ENCODE data around the gene SHB. TPM values are rescaled to one million over a fixed set of nuclear protein-coding genes. Genes with fewer than 3 reads are reported as not detected.

Gene SHB
- total and polyA plus RNA-seq, 2 of the 13 experiments (the other 11 are each of a cell fraction or from before 2014, with no cell fraction given) = 19.4 to 20.7 TPM

DNA sequence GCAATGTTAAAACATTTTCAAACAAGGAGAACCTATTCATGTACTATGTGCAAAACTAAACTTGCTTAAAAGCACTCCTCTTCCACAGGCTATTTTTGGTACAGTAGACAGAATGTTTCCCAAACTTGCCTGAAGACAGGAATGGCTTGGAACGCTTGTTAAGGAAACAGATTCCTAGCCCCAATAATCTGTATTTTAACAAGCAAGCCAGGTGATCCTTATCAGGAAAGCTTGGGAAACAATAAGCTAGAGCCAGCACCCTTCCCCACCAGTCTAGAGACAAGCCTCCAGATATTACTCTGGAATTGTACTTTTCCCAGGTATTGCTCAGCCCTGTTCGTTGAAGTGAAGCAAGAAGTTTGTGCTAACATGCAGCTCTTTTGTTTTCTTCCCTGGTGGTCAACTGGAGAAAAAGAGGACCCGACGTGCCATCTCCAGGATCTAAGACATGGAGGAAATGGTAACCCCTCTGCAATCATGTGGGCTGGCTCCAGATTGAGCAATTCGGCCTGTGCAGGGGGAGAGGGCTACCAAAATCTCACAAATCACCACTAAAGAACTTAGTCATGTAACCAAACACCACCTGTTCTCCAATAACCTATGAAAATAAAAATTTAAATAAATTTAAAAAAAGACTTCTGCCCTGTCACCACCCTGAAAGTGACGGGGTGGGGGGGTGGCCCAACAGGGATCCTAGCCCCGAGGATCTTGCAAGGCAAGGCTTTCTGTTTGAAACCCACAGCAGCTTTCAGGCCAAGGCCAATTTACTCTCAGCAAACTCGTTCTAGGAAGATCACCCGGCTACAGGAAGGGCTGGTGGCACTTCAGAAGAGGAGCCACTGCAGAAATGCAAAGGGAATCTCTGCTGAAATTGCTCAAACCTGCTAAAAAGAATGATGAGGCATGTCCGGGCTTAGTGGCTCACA is 48.6 kb downstream of the SHB start:
- peak; percentile 40 for FAIRE-seq
- TF ChIP-seq ZSCAN21 (CRISPR knock-in tag; IDR thresholded peaks at IDR 0.05; ENCODE audit: borderline replicate concordance) (no peak), HMG20A (CRISPR knock-in tag; IDR thresholded peaks at IDR 0.05; ENCODE audit: borderline replicate concordance) (no peak), ZBTB3 (CRISPR knock-in tag; IDR thresholded peaks at IDR 0.05; ENCODE audit: borderline replicate concordance, low read depth) (no peak), ZNF430 (CRISPR knock-in tag; IDR thresholded peaks at IDR 0.05) (no peak), CEBPB (IDR thresholded peaks at IDR 0.05; ENCODE audit: borderline replicate concordance, low read depth, low read length) (peak; percentile 9; the same call in 1 of the 2 replicates), HDAC6 (IDR thresholded peaks at IDR 0.05; ENCODE audit: low read depth, low read length) (no peak), ZNF350 (CRISPR knock-in tag; IDR thresholded peaks at IDR 0.05; ENCODE audit: borderline replicate concordance, low read depth) (no peak), ZC3H4 (CRISPR knock-in tag; IDR thresholded peaks at IDR 0.05; ENCODE audit: borderline replicate concordance) (no peak), CEBPG (CRISPR knock-in tag; IDR thresholded peaks at IDR 0.05) (peak; percentile 10; the same call in 1 of the 2 replicates), MEIS2 (CRISPR knock-in tag; IDR thresholded peaks at IDR 0.05) (no peak)
- TF ChIP-seq, protein P1, sequence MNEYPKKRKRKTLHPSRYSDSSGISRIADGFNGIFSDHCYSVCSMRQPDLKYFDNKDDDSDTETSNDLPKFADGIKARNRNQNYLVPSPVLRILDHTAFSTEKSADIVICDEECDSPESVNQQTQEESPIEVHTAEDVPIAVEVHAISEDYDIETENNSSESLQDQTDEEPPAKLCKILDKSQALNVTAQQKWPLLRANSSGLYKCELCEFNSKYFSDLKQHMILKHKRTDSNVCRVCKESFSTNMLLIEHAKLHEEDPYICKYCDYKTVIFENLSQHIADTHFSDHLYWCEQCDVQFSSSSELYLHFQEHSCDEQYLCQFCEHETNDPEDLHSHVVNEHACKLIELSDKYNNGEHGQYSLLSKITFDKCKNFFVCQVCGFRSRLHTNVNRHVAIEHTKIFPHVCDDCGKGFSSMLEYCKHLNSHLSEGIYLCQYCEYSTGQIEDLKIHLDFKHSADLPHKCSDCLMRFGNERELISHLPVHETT (CRISPR knock-in tag; conservative IDR thresholded peaks at IDR 0.05) = no peak
- TF ChIP-seq, protein P2, sequence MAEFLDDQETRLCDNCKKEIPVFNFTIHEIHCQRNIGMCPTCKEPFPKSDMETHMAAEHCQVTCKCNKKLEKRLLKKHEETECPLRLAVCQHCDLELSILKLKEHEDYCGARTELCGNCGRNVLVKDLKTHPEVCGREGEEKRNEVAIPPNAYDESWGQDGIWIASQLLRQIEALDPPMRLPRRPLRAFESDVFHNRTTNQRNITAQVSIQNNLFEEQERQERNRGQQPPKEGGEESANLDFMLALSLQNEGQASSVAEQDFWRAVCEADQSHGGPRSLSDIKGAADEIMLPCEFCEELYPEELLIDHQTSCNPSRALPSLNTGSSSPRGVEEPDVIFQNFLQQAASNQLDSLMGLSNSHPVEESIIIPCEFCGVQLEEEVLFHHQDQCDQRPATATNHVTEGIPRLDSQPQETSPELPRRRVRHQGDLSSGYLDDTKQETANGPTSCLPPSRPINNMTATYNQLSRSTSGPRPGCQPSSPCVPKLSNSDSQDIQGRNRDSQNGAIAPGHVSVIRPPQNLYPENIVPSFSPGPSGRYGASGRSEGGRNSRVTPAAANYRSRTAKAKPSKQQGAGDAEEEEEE (CRISPR knock-in tag; IDR thresholded peaks at IDR 0.05; ENCODE audit: borderline replicate concordance) = no peak
- TF ChIP-seq, protein P3, sequence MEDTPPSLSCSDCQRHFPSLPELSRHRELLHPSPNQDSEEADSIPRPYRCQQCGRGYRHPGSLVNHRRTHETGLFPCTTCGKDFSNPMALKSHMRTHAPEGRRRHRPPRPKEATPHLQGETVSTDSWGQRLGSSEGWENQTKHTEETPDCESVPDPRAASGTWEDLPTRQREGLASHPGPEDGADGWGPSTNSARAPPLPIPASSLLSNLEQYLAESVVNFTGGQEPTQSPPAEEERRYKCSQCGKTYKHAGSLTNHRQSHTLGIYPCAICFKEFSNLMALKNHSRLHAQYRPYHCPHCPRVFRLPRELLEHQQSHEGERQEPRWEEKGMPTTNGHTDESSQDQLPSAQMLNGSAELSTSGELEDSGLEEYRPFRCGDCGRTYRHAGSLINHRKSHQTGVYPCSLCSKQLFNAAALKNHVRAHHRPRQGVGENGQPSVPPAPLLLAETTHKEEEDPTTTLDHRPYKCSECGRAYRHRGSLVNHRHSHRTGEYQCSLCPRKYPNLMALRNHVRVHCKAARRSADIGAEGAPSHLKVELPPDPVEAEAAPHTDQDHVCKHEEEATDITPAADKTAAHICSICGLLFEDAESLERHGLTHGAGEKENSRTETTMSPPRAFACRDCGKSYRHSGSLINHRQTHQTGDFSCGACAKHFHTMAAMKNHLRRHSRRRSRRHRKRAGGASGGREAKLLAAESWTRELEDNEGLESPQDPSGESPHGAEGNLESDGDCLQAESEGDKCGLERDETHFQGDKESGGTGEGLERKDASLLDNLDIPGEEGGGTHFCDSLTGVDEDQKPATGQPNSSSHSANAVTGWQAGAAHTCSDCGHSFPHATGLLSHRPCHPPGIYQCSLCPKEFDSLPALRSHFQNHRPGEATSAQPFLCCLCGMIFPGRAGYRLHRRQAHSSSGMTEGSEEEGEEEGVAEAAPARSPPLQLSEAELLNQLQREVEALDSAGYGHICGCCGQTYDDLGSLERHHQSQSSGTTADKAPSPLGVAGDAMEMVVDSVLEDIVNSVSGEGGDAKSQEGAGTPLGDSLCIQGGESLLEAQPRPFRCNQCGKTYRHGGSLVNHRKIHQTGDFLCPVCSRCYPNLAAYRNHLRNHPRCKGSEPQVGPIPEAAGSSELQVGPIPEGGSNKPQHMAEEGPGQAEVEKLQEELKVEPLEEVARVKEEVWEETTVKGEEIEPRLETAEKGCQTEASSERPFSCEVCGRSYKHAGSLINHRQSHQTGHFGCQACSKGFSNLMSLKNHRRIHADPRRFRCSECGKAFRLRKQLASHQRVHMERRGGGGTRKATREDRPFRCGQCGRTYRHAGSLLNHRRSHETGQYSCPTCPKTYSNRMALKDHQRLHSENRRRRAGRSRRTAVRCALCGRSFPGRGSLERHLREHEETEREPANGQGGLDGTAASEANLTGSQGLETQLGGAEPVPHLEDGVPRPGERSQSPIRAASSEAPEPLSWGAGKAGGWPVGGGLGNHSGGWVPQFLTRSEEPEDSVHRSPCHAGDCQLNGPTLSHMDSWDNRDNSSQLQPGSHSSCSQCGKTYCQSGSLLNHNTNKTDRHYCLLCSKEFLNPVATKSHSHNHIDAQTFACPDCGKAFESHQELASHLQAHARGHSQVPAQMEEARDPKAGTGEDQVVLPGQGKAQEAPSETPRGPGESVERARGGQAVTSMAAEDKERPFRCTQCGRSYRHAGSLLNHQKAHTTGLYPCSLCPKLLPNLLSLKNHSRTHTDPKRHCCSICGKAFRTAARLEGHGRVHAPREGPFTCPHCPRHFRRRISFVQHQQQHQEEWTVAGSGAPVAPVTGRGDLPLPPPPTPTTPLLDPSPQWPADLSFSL (CRISPR knock-in tag; IDR thresholded peaks at IDR 0.05) = no peak

More for the DNA sequence above, 48.6 kb downstream of the SHB start:
- in situ Hi-C loops (cut with HindIII; ENCODE audit: extremely low pct_ligation_motif_present, low pct_unique_long_range_greater_than_20kb) (loop anchor here (5.0 kb wide), 1 partner anchor 47 kb away; the partner anchor contains the start of gene SHB), intact Hi-C loops (cut with micrococcal nuclease; ENCODE audit: unreplicated experiment) (loop anchor here (10.0 kb wide), 1 partner anchor 144 kb away; no protein-coding TSS in a partner anchor)
- no peak overlapping the region for H3K4me2 ChIP-seq (ENCODE audit: low read depth, low read length)
- H3K27me3 ChIP-seq (ENCODE audit: control insufficient read depth in 1 of 2, insufficient read depth in 2 of 2, low read length in 2 of 2) = no peaks in the 10 kb centered on the region
- no peak overlapping the region for H2AFZ ChIP-seq (ENCODE audit: low read length)
- no peaks in the 10 kb centered on the region for H3K9me3 ChIP-seq (ENCODE audit: low read length)
- ChIA-PET POLR2A (interaction anchor here (1.0 to 3.7 kb wide), 4 partner anchors 9 to 112 kb away, joined by 3 to 28 read pairs (median 5); no protein-coding TSS in a partner anchor), CTCF (ENCODE audit: low intra/inter-chr PET ratio, low total read pairs) (no interaction called here)
- no peak overlapping the region for H3K9ac ChIP-seq (ENCODE audit: insufficient read depth, low read depth, low read length)
- no peak for ATAC-seq
- no peak overlapping the region for H3K4me3 ChIP-seq (replicated peaks in 1 of 3; ENCODE audit: insufficient read depth in 1 of 3, low read depth in 2 of 3, low read length in 3 of 3)
- peaks cover 25% of the 10 kb centered on the region; the same call in 1 of the 2 replicates for H4K20me1 ChIP-seq (ENCODE audit: insufficient read depth, low read length)
- H3K79me2 ChIP-seq (ENCODE audit: insufficient read depth, low read length) = peaks cover 89% of the 10 kb centered on the region
- peaks cover 96% of the 10 kb centered on the region for H3K4me1 ChIP-seq (ENCODE audit: insufficient read depth, low read length)
- H3K36me3 ChIP-seq (replicated peaks in 1 of 2; ENCODE audit: control insufficient read depth in 1 of 2, insufficient read depth in 2 of 2, low read length in 2 of 2) = peaks cover 17 to 38% of the 10 kb centered on the region in 2 experiments
- DNase-seq (ENCODE audit: low spot score) = no peak
- BruUV-seq (replicated peaks) = no TSS peak
- peak overlapping the region; percentile 31 for H3K27ac ChIP-seq (ENCODE audit: extremely low read length, insufficient read depth, low read length)
- 60% methylated on average over 10 of the region's 10 CpGs for WGBS (ENCODE audit: low lambda C conversion rate)

Measured in HepG2 (cell line).